ENCODE data around the gene RBM47.

Gene RBM47

GRCh38 chr4:40439519-40439918, 190.1 kb downstream of the RBM47 start:
- H3K27ac ChIP-seq (ENCODE audit: extremely low read depth, low read depth, low read length) = no peak overlapping the region
- CTCF ChIA-PET = interaction anchor here (0.6 to 0.7 kb wide), 3 partner anchors 9 to 1363 kb away, joined by 3 to 11 read pairs (median 7); no protein-coding TSS in a partner anchor
- TF ChIP-seq ZFP69B (tag by site-specific recombination; IDR thresholded peaks at IDR 0.05) (no peak), ZNF214 (tag by site-specific recombination; IDR thresholded peaks at IDR 0.05; ENCODE audit: borderline replicate concordance) (no peak), ZNF629 (tag by site-specific recombination; IDR thresholded peaks at IDR 0.05) (no peak), ZNF133 (tag by site-specific recombination; IDR thresholded peaks at IDR 0.05) (no peak), MZF1 (tag by site-specific recombination; IDR thresholded peaks at IDR 0.05; ENCODE audit: borderline replicate concordance) (no peak), BCL11A (tag by site-specific recombination; IDR thresholded peaks at IDR 0.05; ENCODE audit: low read depth) (no peak), SP2 (tag by site-specific recombination; IDR thresholded peaks at IDR 0.05) (no peak), TCF7L2 (IDR thresholded peaks at IDR 0.05; ENCODE audit: borderline replicate concordance, low read depth, low read length) (no peak), ZNF624 (tag by site-specific recombination; IDR thresholded peaks at IDR 0.05) (no peak), ZNF510 (tag by site-specific recombination; IDR thresholded peaks at IDR 0.05; ENCODE audit: insufficient replicate concordance) (no peak), ZNF785 (tag by site-specific recombination; IDR thresholded peaks at IDR 0.05) (no peak), KLF7 (tag by site-specific recombination; IDR thresholded peaks at IDR 0.05; ENCODE audit: borderline replicate concordance) (no peak)
- no peaks in the 10 kb centered on the region for H3K4me1 ChIP-seq (ENCODE audit: control insufficient read depth, insufficient read depth, low read length)
- peaks cover 0 to 14% of the 10 kb centered on the region in 2 experiments; a peak in 1 of 3 replicates for H3K36me3 ChIP-seq (ENCODE audit: control insufficient read depth in 2 of 2, insufficient read depth in 1 of 2, low read length in 2 of 2)
- H3K9me3 ChIP-seq (ENCODE audit: control insufficient read depth, insufficient read depth, low read depth, low read length) = no peaks in the 10 kb centered on the region
- POLR2A ChIA-PET = interaction anchor here (0.8 kb wide), 1 partner anchor 11 kb away, joined by 3 read pairs; no protein-coding TSS in a partner anchor
- no peak overlapping the region for H3K4me3 ChIP-seq (ENCODE audit: low read depth, low read length)

DNA sequence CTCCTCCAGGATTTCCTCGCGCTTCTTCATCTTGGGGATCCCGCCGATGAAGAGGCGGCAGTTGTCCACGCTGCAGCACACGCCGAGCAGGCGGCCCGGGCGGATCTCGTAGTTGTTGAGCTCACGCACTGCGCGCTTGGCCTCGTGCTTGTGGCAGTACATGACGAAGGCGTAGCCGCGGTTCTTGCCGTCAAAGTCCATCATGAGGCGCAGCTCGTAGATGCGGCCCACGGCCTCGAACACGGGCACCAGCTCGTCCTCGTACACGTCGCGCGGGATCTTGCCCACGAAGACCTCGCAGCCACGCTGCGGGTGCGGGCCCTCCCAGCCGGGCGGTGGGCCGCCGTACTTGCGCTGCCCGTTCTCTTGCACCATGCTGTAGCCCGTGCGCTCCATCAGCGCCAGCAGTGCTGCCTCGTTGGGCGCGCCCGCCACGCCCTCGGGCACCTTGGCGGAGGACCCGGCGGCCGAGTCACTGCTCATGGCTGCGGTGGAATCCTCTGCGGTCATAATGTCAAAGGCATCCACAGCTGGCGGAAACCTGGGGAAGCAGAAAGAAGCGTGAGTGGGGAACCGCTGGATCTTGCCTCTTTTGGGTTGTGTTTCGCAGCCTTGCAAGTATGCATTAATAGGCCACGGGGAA, 191.2 kb downstream of the RBM47 start:
- no peaks in the 10 kb centered on the region for H3K4me1 ChIP-seq (ENCODE audit: control insufficient read depth, insufficient read depth, low read length)
- H3K27ac ChIP-seq (ENCODE audit: extremely low read depth, low read depth, low read length) = no peak overlapping the region
- no peak overlapping the region for H3K4me3 ChIP-seq (ENCODE audit: low read depth, low read length)
- H3K36me3 ChIP-seq (ENCODE audit: control insufficient read depth in 2 of 2, insufficient read depth in 1 of 2, low read length in 2 of 2) = peaks cover 0 to 14% of the 10 kb centered on the region in 2 experiments; a peak in 1 of 3 replicates
- ChIA-PET POLR2A (no interaction called here), CTCF (no interaction called here)
- no peaks in the 10 kb centered on the region for H3K9me3 ChIP-seq (ENCODE audit: control insufficient read depth, insufficient read depth, low read depth, low read length)
- no peak for TF ChIP-seq GFI1B (tag by site-specific recombination; IDR thresholded peaks at IDR 0.05)
- no peak for TF ChIP-seq ZNF561 (tag by site-specific recombination; IDR thresholded peaks at IDR 0.05; ENCODE audit: borderline replicate concordance)
- no peak for TF ChIP-seq HOXC10 (CRISPR knock-in tag; IDR thresholded peaks at IDR 0.05)
- no peak for TF ChIP-seq ZNF510 (tag by site-specific recombination; IDR thresholded peaks at IDR 0.05; ENCODE audit: insufficient replicate concordance)
- no peak for TF ChIP-seq ZNF211 (tag by site-specific recombination; IDR thresholded peaks at IDR 0.05; ENCODE audit: low read depth)
- no peak for TF ChIP-seq KLF1 (tag by site-specific recombination; IDR thresholded peaks at IDR 0.05)
- no peak for TF ChIP-seq ZNF843 (tag by site-specific recombination; IDR thresholded peaks at IDR 0.05)
- no peak for TF ChIP-seq ZXDB (tag by site-specific recombination; IDR thresholded peaks at IDR 0.05)
- no peak for TF ChIP-seq ZFP69B (tag by site-specific recombination; IDR thresholded peaks at IDR 0.05)
- TF ChIP-seq GLI2 (tag by site-specific recombination; IDR thresholded peaks at IDR 0.05; ENCODE audit: borderline replicate concordance, low read depth) = no peak
- TF ChIP-seq ZNF544 (tag by site-specific recombination; IDR thresholded peaks at IDR 0.05) = no peak
- TF ChIP-seq ZSCAN30 (tag by site-specific recombination; IDR thresholded peaks at IDR 0.05) = no peak
- no peak for TF ChIP-seq ZBTB8A (tag by site-specific recombination; IDR thresholded peaks at IDR 0.05)
- TF ChIP-seq ZNF426 (tag by site-specific recombination; IDR thresholded peaks at IDR 0.05) = no peak
- no peak for TF ChIP-seq SP2 (tag by site-specific recombination; IDR thresholded peaks at IDR 0.05)
